Measurements from ENCODE around the gene SIRT3. TPM values are rescaled to one million over a fixed set of nuclear protein-coding genes. Genes with fewer than 3 reads are reported as not detected.

SIRT3 gene
- total RNA-seq, 3 donors from 2014 or later (not counting 1 experiment from before 2014, with no cell fraction given) = 20.1 to 24.2 (median 21.2) TPM

- DNase-seq (no peak), ATAC-seq (no peak)
- H3K36me3 ChIP-seq (ENCODE audit: control insufficient read depth, insufficient read depth, low read length) = peaks cover 55% of the 10 kb centered on the region
- no peaks in the 10 kb centered on the region for H3K27me3 ChIP-seq (ENCODE audit: control insufficient read depth, insufficient read depth, low read length)
- no peak for TF ChIP-seq CTCF (IDR thresholded peaks at IDR 0.05)
- Mint-ChIP-seq H3K9me3 (no peaks in the 10 kb centered on the region), H3K27me3 (ENCODE audit: low read depth in 2 of 2) (no peaks in the 10 kb centered on the region), H3K4me1 (peaks cover 7 to 17% of the 10 kb centered on the region in 2 donors), H3K4me3 (no peak overlapping the region), H3K36me3 (no peaks in the 10 kb centered on the region), H3K27ac (peak overlapping the region in 1 of 2 donors; percentile 13)
- H3K9me3 ChIP-seq (ENCODE audit: control insufficient read depth, insufficient read depth, low read length) = no peaks in the 10 kb centered on the region
- no peak overlapping the region for H3K27ac ChIP-seq (ENCODE audit: low read length)
- WGBS (ENCODE audit: insufficient coverage) = 92% methylated on average over 4 of the region's 4 CpGs
- intact Hi-C loops (cut with micrococcal nuclease) = no loop called here
- H3K4me1 ChIP-seq (ENCODE audit: control insufficient read depth, insufficient read depth, low read length) = no peaks in the 10 kb centered on the region
- no peak overlapping the region for H3K4me3 ChIP-seq (ENCODE audit: low read length)
Observed at GRCh38 chr11:215581-216037, 20.5 kb downstream of the SIRT3 start.

- Histone ChIP-seq H3K4me1 (ENCODE audit: control insufficient read depth, insufficient read depth, low read length) (peaks cover 13% of the 10 kb centered on the region), H3K9me3 (ENCODE audit: control insufficient read depth, insufficient read depth, low read length) (no peaks in the 10 kb centered on the region), H3K36me3 (ENCODE audit: control insufficient read depth, insufficient read depth, low read length) (peaks cover 68% of the 10 kb centered on the region), H3K4me3 (ENCODE audit: low read length) (no peak overlapping the region), H3K27me3 (ENCODE audit: control insufficient read depth, insufficient read depth, low read length) (no peaks in the 10 kb centered on the region), H3K27ac (ENCODE audit: low read length) (no peak overlapping the region)
- no peak overlapping the region for H3K27ac Mint-ChIP-seq
- DNase-seq = no peak
- no peaks in the 10 kb centered on the region for H3K27me3 Mint-ChIP-seq (ENCODE audit: low read depth in 2 of 2)
- peaks cover 7 to 26% of the 10 kb centered on the region in 2 donors for H3K4me1 Mint-ChIP-seq
- intact Hi-C loops (cut with micrococcal nuclease) = no loop called here
- no peak for TF ChIP-seq CTCF (IDR thresholded peaks at IDR 0.05)
- H3K36me3 Mint-ChIP-seq = no peaks in the 10 kb centered on the region
- no peak overlapping the region for H3K4me3 Mint-ChIP-seq
- ATAC-seq = no peak
- H3K9me3 Mint-ChIP-seq = no peaks in the 10 kb centered on the region
- 93% methylated on average over 7 of the region's 7 CpGs for WGBS (ENCODE audit: insufficient coverage)
Observed at GRCh38 chr11:214083-214482, 22.1 kb downstream of the SIRT3 start.

GRCh38 chr11:213111-213510, 23.0 kb downstream of the SIRT3 start:
- DNase-seq (no peak), ATAC-seq (no peak)
- Mint-ChIP-seq H3K9me3 (no peaks in the 10 kb centered on the region), H3K4me1 (peaks cover 9 to 33% of the 10 kb centered on the region in 2 donors), H3K27ac (peak overlapping the region in 1 of 2 donors; percentile 53), H3K27me3 (ENCODE audit: low read depth in 2 of 2) (no peaks in the 10 kb centered on the region), H3K36me3 (no peaks in the 10 kb centered on the region), H3K4me3 (no peak overlapping the region)
- H3K27ac ChIP-seq (ENCODE audit: low read length) = no peak overlapping the region
- no peak overlapping the region for H3K4me3 ChIP-seq (ENCODE audit: low read length)
- intact Hi-C loops (cut with micrococcal nuclease) = no loop called here
- no peak for TF ChIP-seq CTCF (IDR thresholded peaks at IDR 0.05)
- H3K27me3 ChIP-seq (ENCODE audit: control insufficient read depth, insufficient read depth, low read length) = no peaks in the 10 kb centered on the region
- peaks cover 19% of the 10 kb centered on the region for H3K4me1 ChIP-seq (ENCODE audit: control insufficient read depth, insufficient read depth, low read length)
- no peaks in the 10 kb centered on the region for H3K9me3 ChIP-seq (ENCODE audit: control insufficient read depth, insufficient read depth, low read length)
- WGBS (ENCODE audit: insufficient coverage) = 95% methylated on average over 4 of the region's 4 CpGs
- peaks cover 64% of the 10 kb centered on the region for H3K36me3 ChIP-seq (ENCODE audit: control insufficient read depth, insufficient read depth, low read length)

Measured in natural killer cell (primary cell).